ENCODE results near the gene IQSEC1. TPM values are rescaled to one million over a fixed set of nuclear protein-coding genes. Genes with fewer than 3 reads are reported as not detected.
A peak's percentile ranks its signal among the peaks of the same experiment; 100 is the strongest.

Gene IQSEC1
- total and polyA plus RNA-seq, 9 of the 15 experiments (the other 6 are each of a cell fraction or from before 2014, with no cell fraction given), result 0.56 to 39.0 (median 6.8) TPM

DNA sequence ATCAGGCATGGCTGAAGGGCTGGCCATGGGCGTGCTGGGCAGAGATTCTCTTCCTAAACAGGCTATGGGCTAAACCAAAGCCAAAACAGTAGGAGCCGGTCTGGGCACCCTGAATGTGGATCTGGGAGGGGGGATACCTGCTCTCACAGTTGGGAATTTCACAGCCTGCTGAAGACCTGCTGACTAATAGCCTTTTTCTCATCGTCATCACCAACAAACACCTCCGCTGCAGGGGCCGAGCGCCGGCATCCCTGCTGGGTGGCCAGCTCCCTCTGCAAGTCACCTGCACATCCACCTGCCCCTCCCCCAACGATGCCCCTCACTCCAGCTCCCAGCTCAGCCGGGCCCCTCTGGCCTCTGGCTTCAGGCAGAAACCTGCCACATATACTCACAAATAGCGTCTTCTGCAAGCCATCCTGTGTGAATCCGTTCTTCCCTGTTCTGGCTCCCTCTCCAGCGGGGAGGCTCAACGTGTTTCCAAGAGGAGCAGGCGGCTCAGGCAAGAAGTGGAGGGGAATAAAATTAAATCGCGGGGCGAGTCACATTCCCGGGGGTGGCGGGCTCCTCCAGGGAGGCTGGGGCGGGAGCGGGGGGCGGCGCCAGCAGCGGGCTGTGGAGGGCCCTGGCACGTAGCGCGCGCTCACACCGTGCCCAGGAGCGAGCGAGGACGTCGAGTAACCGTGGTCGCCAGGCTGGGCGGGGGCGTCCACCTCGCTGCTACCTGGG, 466 bp downstream of the IQSEC1 start:
- ChIA-PET CTCF (ENCODE audit: low intra/inter-chr PET ratio) (no interaction called here), POLR2A (no interaction called here)
- Histone ChIP-seq H3K27ac (ENCODE audit: extremely low read depth, low read depth, low read length) (no peak overlapping the region), H3K9me1 (ENCODE audit: control insufficient read depth, insufficient read depth, low read length) (no peaks in the 10 kb centered on the region), H3K4me2 (ENCODE audit: insufficient read depth, low read length) (no peak overlapping the region), H3K9me3 (replicated peaks; ENCODE audit: control insufficient read depth, insufficient read depth, low read depth, low read length) (peaks cover 6% of the 10 kb centered on the region), H4K20me1 (replicated peaks; ENCODE audit: control insufficient read depth, insufficient read depth, low read length) (peaks cover 16% of the 10 kb centered on the region), H3K79me2 (ENCODE audit: control insufficient read depth, insufficient read depth, low read length) (no peaks in the 10 kb centered on the region), H3K36me3 (ENCODE audit: control insufficient read depth, insufficient read depth, low read length) (no peaks in the 10 kb centered on the region), H3K4me1 (replicated peaks in 1 of 2; ENCODE audit: control insufficient read depth in 2 of 2, insufficient read depth in 2 of 2, low read length in 2 of 2) (peaks cover 0 to 11% of the 10 kb centered on the region in 2 experiments; a peak in 1 of 5 replicates), H2AFZ (ENCODE audit: low read depth, low read length) (no peak overlapping the region), H3K27me3 (ENCODE audit: control insufficient read depth in 2 of 2, insufficient read depth in 2 of 2, low read length in 2 of 2) (peaks cover 47 to 65% of the 10 kb centered on the region in 2 experiments), H3K9ac (ENCODE audit: insufficient read depth in 1 of 2, low read depth in 2 of 2, low read length in 2 of 2) (no peak overlapping the region), H3K4me3 (no peak overlapping the region)
- WGBS (ENCODE audit: insufficient coverage, low coverage, missing lambda C conversion rate), result 14% methylated on average over 28 of the region's 38 CpGs
- intact Hi-C loops (cut with micrococcal nuclease), result no loop called here
- DNase-seq (ENCODE audit: extremely low read depth in 1 of 4, low spot score in 3 of 4), result no peak
- no peak for ATAC-seq
- BruUV-seq (replicated peaks), result no TSS peak
- FAIRE-seq, result no peak
- in situ Hi-C loops (cut with MboI), result no loop called here
- TF ChIP-seq SMAD1 (IDR thresholded peaks at IDR 0.05; ENCODE audit: low read depth, low read length, partially characterized antibody) (no peak), ZNF695 (CRISPR knock-in tag; IDR thresholded peaks at IDR 0.05) (no peak), LEF1 (IDR thresholded peaks at IDR 0.05) (no peak), TCF7 (IDR thresholded peaks at IDR 0.05; ENCODE audit: borderline replicate concordance) (no peak), SMAD3 (CRISPR knock-in tag; conservative IDR thresholded peaks at IDR 0.05) (no peak), HSF4 (CRISPR knock-in tag; IDR thresholded peaks at IDR 0.05; ENCODE audit: borderline replicate concordance) (no peak), GTF2F1 (IDR thresholded peaks at IDR 0.05; ENCODE audit: low read depth, low read length) (no peak), ZNF586 (CRISPR knock-in tag; conservative IDR thresholded peaks at IDR 0.05) (no peak), ZNF316 (IDR thresholded peaks at IDR 0.05) (0 out of 2 replicates have a peak, but pooled peaks have one; percentile 14)
- TF ChIP-seq, protein P1, sequence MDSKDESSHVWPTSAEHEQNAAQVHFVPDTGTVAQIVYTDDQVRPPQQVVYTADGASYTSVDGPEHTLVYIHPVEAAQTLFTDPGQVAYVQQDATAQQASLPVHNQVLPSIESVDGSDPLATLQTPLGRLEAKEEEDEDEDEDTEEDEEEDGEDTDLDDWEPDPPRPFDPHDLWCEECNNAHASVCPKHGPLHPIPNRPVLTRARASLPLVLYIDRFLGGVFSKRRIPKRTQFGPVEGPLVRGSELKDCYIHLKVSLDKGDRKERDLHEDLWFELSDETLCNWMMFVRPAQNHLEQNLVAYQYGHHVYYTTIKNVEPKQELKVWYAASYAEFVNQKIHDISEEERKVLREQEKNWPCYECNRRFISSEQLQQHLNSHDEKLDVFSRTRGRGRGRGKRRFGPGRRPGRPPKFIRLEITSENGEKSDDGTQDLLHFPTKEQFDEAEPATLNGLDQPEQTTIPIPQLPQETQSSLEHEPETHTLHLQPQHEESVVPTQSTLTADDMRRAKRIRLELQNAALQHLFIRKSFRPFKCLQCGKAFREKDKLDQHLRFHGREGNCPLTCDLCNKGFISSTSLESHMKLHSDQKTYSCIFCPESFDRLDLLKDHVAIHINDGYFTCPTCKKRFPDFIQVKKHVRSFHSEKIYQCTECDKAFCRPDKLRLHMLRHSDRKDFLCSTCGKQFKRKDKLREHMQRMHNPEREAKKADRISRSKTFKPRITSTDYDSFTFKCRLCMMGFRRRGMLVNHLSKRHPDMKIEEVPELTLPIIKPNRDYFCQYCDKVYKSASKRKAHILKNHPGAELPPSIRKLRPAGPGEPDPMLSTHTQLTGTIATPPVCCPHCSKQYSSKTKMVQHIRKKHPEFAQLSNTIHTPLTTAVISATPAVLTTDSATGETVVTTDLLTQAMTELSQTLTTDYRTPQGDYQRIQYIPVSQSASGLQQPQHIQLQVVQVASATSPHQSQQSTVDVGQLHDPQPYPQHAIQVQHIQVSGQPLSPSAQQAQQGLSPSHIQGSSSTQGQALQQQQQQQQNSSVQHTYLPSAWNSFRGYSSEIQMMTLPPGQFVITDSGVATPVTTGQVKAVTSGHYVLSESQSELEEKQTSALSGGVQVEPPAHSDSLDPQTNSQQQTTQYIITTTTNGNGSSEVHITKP (IDR thresholded peaks at IDR 0.05; ENCODE audit: partially characterized antibody), result peak; percentile 9
- TF ChIP-seq, protein P2, sequence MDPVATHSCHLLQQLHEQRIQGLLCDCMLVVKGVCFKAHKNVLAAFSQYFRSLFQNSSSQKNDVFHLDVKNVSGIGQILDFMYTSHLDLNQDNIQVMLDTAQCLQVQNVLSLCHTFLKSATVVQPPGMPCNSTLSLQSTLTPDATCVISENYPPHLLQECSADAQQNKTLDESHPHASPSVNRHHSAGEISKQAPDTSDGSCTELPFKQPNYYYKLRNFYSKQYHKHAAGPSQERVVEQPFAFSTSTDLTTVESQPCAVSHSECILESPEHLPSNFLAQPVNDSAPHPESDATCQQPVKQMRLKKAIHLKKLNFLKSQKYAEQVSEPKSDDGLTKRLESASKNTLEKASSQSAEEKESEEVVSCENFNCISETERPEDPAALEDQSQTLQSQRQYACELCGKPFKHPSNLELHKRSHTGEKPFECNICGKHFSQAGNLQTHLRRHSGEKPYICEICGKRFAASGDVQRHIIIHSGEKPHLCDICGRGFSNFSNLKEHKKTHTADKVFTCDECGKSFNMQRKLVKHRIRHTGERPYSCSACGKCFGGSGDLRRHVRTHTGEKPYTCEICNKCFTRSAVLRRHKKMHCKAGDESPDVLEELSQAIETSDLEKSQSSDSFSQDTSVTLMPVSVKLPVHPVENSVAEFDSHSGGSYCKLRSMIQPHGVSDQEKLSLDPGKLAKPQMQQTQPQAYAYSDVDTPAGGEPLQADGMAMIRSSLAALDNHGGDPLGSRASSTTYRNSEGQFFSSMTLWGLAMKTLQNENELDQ (CRISPR knock-in tag; IDR thresholded peaks at IDR 0.05; ENCODE audit: borderline replicate concordance), result no peak
- TF ChIP-seq, protein P3, sequence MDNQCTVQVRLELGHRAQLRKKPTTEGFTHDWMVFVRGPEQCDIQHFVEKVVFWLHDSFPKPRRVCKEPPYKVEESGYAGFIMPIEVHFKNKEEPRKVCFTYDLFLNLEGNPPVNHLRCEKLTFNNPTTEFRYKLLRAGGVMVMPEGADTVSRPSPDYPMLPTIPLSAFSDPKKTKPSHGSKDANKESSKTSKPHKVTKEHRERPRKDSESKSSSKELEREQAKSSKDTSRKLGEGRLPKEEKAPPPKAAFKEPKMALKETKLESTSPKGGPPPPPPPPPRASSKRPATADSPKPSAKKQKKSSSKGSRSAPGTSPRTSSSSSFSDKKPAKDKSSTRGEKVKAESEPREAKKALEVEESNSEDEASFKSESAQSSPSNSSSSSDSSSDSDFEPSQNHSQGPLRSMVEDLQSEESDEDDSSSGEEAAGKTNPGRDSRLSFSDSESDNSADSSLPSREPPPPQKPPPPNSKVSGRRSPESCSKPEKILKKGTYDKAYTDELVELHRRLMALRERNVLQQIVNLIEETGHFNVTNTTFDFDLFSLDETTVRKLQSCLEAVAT (IDR thresholded peaks at IDR 0.05), result no peak
- TF ChIP-seq, protein P4, sequence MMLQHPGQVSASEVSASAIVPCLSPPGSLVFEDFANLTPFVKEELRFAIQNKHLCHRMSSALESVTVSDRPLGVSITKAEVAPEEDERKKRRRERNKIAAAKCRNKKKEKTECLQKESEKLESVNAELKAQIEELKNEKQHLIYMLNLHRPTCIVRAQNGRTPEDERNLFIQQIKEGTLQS (IDR thresholded peaks at IDR 0.05), result no peak
- TF ChIP-seq, protein P4 (CRISPR knock-in tag; conservative IDR thresholded peaks at IDR 0.05), result no peak
